Dendritic cell treated with granulocyte-macrophage colony-stimulating factor and Interleukin-4, amounts not matched to agents 40 ng/mL and 50 ng/mL, for 4 days (primary cell): Measurements from ENCODE around the gene RAB36.

Experiments used
- H3K27ac Mint-ChIP-seq: one replicate; pipeline ENCODE4 v1.8.0; 2022; ENCODE audit warnings: mild to moderate bottlenecking, mixed read lengths
- H3K27me3 Mint-ChIP-seq: one replicate; pipeline ENCODE4 v1.8.0; 2022; ENCODE audit warnings: mild to moderate bottlenecking, mixed read lengths
- H3K36me3 Mint-ChIP-seq: one replicate; pipeline ENCODE4 v1.8.0; 2022; ENCODE audit warnings: low read depth, mixed read lengths
- H3K4me1 Mint-ChIP-seq: one replicate; pipeline ENCODE4 v1.8.0; 2022; ENCODE audit warnings: low read depth, mixed read lengths
- H3K4me3 Mint-ChIP-seq: one replicate; pipeline ENCODE4 v1.8.0; 2022; ENCODE audit warnings: mild to moderate bottlenecking, moderate library complexity, mixed read lengths
- H3K9me3 Mint-ChIP-seq: one replicate; pipeline ENCODE4 v1.8.0; 2022; ENCODE audit warnings: mixed read lengths
- intact Hi-C: fragments of 100-400 bp; cut with micrococcal nuclease; formaldehyde crosslinking; loops from one replicate; pipeline ENCODE4 v1.15.0; 2022

The RAB36 gene

GRCh38 chr22:23192133-23192532 is 46.9 kb downstream of the RAB36 start:
- Mint-ChIP-seq H3K27ac (no peak overlapping the region), H3K36me3 (peaks cover 38% of the 10 kb centered on the region), H3K27me3 (no peaks in the 10 kb centered on the region), H3K4me3 (no peak overlapping the region), H3K9me3 (no peaks in the 10 kb centered on the region), H3K4me1 (peaks cover 33% of the 10 kb centered on the region)
- intact Hi-C loops: no loop called here

DNA sequence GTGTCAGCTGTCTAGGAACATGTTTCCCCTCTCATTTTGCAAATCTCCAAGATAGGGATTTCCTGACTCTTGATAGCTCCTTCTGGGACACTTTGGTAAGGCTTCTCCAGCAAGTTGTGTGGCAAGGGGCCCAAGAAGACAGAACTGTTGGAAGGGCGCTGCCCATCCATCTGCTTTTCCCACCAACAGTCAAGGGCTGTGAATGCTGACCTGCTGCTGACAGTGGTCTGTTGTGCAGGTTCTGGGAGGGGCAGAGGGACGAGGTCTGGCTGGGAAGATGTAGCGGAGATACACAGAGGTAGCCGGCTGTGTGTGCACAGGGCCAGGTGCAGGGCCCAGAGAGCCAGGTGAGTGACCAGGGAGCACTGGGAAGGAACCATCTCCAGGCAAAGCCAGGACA is 47.3 kb downstream of the RAB36 start:
- H3K4me1 Mint-ChIP-seq: peaks cover 33% of the 10 kb centered on the region
- no peaks in the 10 kb centered on the region for H3K27me3 Mint-ChIP-seq
- intact Hi-C loops: no loop called here
- H3K9me3 Mint-ChIP-seq: no peaks in the 10 kb centered on the region
- no peak overlapping the region for H3K4me3 Mint-ChIP-seq
- peaks cover 36% of the 10 kb centered on the region for H3K36me3 Mint-ChIP-seq
- no peak overlapping the region for H3K27ac Mint-ChIP-seq

DNA sequence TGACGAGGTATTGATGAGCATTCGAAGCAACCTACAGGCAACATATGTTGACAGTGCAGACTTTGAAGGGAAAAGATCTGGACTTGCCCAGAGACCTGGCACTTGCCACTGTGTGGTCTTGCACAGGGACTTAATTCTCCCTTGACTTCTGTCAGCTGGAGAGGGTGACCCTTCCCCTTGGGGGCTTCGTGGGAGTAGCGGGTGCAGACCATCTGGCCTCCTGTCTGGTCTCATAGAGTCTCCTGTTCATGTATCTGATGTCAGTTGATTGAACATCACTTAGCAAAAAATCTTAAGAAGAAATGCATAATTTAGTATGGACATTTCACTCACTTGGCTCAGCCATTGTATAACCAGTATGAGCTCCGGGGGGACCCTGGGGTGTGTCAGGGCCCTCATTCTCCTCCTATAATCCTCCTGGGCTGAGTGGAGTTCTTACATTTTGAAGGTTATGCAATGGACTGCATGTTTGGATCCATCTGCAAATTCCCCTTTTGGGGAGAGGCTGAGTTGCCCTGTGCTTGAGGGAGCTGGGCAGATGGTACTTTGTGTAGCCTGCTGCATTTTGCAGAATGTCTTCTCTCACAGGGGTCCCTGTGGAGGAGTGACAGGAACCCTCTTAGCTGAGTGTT is 48.0 kb downstream of the RAB36 start:
- H3K4me1 Mint-ChIP-seq: peaks cover 33% of the 10 kb centered on the region
- peaks cover 29% of the 10 kb centered on the region for H3K36me3 Mint-ChIP-seq
- intact Hi-C loops: no loop called here
- H3K27ac Mint-ChIP-seq: no peak overlapping the region
- H3K9me3 Mint-ChIP-seq: no peaks in the 10 kb centered on the region
- H3K4me3 Mint-ChIP-seq: no peak overlapping the region
- no peaks in the 10 kb centered on the region for H3K27me3 Mint-ChIP-seq

DNA sequence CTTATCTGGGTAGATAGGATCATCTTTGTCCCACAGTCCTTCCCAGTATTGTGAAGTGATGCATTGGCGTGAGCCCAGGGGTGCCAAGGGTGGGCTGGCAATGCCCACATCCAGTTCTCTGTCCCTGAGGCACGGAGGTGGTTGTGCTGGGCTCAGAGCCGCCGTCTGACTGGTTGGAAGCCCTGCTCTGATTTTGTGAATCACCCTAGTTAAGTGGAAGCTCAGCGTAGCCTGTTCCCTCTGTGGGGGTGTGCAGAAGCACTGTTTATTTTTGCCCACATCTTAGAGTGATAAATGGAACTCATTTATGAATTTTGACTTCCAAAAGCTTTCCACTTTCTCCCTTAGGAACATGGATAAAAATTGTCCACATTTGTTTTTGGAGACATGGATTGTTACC is 48.6 kb downstream of the RAB36 start:
- intact Hi-C loops: no loop called here
- H3K4me1 Mint-ChIP-seq: peaks cover 35% of the 10 kb centered on the region

GRCh38 chr22:23196165-23196564 is 50.9 kb downstream of the RAB36 start:
- H3K27ac Mint-ChIP-seq: no peak overlapping the region
- H3K4me1 Mint-ChIP-seq: peaks cover 45% of the 10 kb centered on the region
- intact Hi-C loops: no loop called here
- no peaks in the 10 kb centered on the region for H3K27me3 Mint-ChIP-seq
- H3K36me3 Mint-ChIP-seq: peaks cover 31% of the 10 kb centered on the region
- H3K4me3 Mint-ChIP-seq: no peak overlapping the region
- H3K9me3 Mint-ChIP-seq: no peaks in the 10 kb centered on the region

More for the DNA sequence above, 48.6 kb downstream of the RAB36 start:
- Mint-ChIP-seq H3K36me3 (peaks cover 33% of the 10 kb centered on the region), H3K4me3 (no peak overlapping the region), H3K27ac (no peak overlapping the region), H3K27me3 (no peaks in the 10 kb centered on the region), H3K9me3 (no peaks in the 10 kb centered on the region)

DNA sequence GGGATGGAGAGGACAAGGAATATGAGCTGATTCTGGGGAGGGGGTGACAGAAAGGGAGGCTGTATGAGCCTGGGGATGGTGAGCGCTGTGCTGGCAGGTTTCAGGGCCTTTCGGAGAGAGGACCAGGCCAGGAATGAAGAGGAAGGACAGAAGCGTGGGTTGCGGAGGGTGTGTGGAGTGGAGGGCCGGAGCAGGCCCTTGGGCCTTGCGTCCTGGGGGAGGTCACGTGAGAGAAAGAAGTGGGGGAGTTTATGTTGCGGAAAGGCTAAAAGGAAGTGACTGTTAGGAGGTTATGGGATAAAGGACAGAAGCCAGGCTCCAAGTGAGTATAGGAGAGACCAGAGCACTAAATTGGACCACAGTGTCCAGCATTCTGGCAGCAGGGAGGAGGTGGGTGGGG is 52.6 kb downstream of the RAB36 start:
- H3K9me3 Mint-ChIP-seq: no peaks in the 10 kb centered on the region
- no peaks in the 10 kb centered on the region for H3K27me3 Mint-ChIP-seq
- intact Hi-C loops: no loop called here
- no peak overlapping the region for H3K4me3 Mint-ChIP-seq
- H3K4me1 Mint-ChIP-seq: peaks cover 42% of the 10 kb centered on the region
- H3K36me3 Mint-ChIP-seq: peaks cover 17% of the 10 kb centered on the region
- peak overlapping the region; percentile 45 for H3K27ac Mint-ChIP-seq

- Mint-ChIP-seq H3K4me3 (no peak overlapping the region), H3K9me3 (no peaks in the 10 kb centered on the region), H3K36me3 (peaks cover 29% of the 10 kb centered on the region), H3K4me1 (peaks cover 36% of the 10 kb centered on the region), H3K27ac (peak overlapping the region; percentile 33), H3K27me3 (no peaks in the 10 kb centered on the region)
- intact Hi-C loops: no loop called here
These were observed 53.9 kb downstream of the RAB36 start for GRCh38 chr22:23199159-23199558.

DNA sequence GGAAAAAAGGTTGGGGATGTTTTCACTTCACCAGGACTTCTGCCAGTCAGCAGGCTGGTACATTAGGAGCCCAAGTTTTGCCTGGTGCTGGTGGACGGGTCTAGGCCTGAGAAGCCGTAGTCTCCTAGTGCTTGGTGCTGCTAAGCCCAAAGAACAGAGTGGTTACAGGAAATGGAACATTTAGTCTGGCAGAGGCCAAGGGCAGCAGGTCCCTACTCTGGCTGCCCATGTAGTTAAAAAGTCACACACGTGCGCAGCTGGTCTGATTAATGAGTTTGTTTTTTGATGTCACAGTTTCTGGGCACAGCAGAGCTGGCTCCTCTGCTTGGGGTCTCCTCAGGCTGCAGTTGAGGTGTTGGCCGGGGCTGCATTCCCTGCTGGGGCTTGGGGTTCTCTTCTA is 55.6 kb downstream of the RAB36 start:
- Mint-ChIP-seq H3K27ac (no peak overlapping the region), H3K9me3 (no peaks in the 10 kb centered on the region), H3K36me3 (peaks cover 38% of the 10 kb centered on the region), H3K4me1 (peaks cover 36% of the 10 kb centered on the region), H3K4me3 (no peak overlapping the region), H3K27me3 (no peaks in the 10 kb centered on the region)
- intact Hi-C loops: no loop called here

DNA sequence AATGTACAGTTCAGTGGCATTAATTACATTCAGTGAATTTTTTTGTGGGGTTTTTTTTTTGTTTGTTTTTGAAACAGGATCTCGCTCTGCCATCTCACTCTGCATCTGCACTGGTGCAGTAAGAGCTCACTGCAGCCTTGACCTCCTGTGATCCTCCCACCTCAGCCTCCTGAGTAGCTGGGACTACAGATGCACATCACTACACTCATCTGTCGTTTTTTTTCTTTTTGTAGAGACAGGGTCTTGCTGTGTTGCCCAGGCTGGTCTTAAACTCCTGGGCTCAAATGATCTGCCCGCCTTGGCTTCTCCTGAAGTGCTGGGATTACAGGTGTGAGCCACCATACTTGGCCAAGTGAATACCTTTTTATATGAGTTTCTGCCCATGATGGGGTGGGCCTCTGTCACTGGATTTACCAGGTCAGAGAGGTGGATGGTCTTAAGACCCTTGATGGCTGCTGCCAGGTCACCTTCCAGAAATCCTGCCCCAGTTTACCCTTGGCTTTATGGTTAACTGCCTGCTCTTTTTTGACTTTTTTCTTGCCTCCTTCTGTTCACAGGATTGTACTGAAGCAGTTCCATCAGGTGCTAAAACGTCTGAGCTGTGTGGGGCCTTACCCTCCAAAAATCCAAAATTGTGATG is 57.7 kb downstream of the RAB36 start:
- Mint-ChIP-seq H3K4me1 (peaks cover 29% of the 10 kb centered on the region), H3K4me3 (no peak overlapping the region), H3K27me3 (no peaks in the 10 kb centered on the region), H3K27ac (no peak overlapping the region), H3K36me3 (peaks cover 45% of the 10 kb centered on the region), H3K9me3 (no peaks in the 10 kb centered on the region)
- intact Hi-C loops: no loop called here

DNA sequence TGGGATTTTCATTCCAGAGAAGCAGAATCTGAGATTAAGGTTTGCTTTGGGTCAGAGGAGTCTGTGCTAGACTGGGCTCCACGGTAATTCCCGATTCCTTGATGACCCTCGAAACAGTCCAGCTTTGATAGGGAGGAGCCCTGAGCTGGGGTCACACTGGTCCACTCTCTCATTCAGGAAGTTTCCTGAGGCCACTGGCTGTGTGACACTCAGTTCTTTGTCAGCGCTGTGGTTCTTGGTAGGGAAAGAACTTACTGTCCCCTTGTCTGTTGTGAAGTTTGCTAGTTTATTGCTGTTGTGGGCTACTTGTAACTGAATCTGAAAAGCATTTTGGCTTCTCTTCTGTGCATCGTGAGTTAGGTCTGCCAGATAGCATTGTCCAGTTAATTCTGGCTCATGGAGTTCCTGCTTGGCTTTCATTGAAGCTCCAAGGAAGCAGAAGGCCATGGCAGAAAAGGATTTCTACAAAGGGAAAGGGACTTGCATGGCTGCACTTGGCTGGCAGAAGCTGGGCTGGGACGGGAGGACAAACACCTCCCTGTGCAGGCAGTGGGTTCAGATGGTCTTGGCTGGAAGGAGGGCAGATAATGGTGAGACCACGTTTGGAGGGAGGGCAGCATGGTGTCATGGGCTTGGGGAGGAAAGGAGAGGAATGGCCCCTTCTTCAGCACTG is 58.3 kb downstream of the RAB36 start:
- Mint-ChIP-seq H3K4me3 (no peak overlapping the region), H3K9me3 (no peaks in the 10 kb centered on the region), H3K27me3 (no peaks in the 10 kb centered on the region), H3K36me3 (peaks cover 41% of the 10 kb centered on the region), H3K4me1 (peaks cover 22% of the 10 kb centered on the region), H3K27ac (no peak overlapping the region)
- intact Hi-C loops: no loop called here

DNA sequence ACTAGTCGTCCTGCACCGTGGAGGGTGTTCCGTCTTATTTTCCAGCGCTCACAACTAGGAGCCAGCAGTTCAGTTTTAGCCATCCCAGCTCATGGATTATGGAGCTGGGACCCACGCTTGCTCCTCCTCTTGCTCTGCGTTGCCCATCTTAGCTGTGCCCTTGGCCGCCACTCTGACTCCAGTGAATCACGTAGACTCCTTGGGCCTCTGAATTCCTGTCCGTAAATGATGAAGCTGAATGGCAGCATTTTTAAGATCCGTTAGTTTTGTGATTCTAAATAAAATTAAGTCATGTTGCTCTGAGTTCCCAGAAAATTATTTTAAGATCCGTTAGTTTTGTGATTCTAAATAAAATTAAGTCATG is 58.8 kb downstream of the RAB36 start:
- H3K27ac Mint-ChIP-seq: no peak overlapping the region
- H3K36me3 Mint-ChIP-seq: peaks cover 36% of the 10 kb centered on the region
- no peaks in the 10 kb centered on the region for H3K27me3 Mint-ChIP-seq
- H3K9me3 Mint-ChIP-seq: no peaks in the 10 kb centered on the region
- no peak overlapping the region for H3K4me3 Mint-ChIP-seq
- peaks cover 20% of the 10 kb centered on the region for H3K4me1 Mint-ChIP-seq
- intact Hi-C loops: no loop called here

- no peak overlapping the region for H3K4me3 Mint-ChIP-seq
- H3K27me3 Mint-ChIP-seq: no peaks in the 10 kb centered on the region
- H3K4me1 Mint-ChIP-seq: peaks cover 15% of the 10 kb centered on the region
- H3K27ac Mint-ChIP-seq: no peak overlapping the region
- H3K9me3 Mint-ChIP-seq: no peaks in the 10 kb centered on the region
- intact Hi-C loops: no loop called here
- peaks cover 30% of the 10 kb centered on the region for H3K36me3 Mint-ChIP-seq
These were observed 59.4 kb downstream of the RAB36 start for GRCh38 chr22:23204541-23205157.

DNA sequence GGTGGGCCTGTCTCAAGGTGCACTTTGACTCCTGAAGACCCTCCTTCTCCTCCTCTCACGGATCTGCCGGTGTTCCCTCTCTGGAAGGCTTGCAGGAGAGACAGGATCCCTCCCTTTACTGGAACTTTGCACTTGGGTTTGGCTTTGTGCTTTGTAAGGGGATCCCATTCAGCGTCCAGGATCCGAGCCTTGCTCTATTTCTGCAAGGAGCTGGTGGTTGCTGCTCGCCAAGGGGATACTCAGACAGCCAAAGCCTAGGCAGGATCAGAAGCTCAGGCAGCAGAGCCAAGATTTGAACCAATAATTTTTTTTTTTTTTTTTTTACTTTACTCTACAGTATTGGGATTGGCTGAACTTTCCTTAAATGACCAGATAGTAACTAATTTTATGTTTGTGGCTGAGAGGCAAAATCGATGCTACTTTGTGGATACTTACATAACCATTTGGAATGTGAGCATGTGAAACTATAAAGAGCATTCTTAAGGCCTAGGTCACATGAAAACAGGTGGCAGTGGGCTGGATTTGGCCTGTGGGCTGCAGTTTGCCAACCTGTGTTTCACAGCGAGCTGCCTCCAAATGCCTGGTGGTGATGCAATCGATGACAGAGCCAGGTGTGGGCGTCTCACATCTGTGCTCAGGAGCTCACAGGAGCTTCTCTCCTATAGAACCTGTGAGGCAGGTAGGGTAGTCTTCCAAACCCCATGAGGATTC is 60.2 kb downstream of the RAB36 start:
- H3K36me3 Mint-ChIP-seq: peaks cover 30% of the 10 kb centered on the region
- no peaks in the 10 kb centered on the region for H3K9me3 Mint-ChIP-seq
- no peak overlapping the region for H3K27ac Mint-ChIP-seq
- intact Hi-C loops: no loop called here
- no peak overlapping the region for H3K4me3 Mint-ChIP-seq
- peaks cover 12% of the 10 kb centered on the region for H3K4me1 Mint-ChIP-seq
- H3K27me3 Mint-ChIP-seq: no peaks in the 10 kb centered on the region

DNA sequence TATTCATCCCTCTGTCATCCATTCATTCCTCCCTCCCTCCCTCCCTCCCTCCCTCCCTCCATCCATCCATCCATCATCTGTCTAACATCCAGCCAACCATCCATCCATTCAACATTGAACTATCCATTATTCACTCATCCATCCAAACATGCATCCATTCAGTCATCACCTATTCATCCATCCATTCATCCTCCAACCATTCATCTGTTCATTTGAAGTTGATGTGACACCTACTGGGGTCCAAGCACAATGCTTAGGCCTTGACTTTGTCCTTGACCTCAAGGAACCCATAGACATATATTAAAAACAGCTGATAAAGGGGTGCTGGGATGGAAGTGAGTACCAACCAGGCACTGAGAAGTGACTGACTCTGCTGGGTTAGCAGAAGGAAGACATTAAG is 61.6 kb downstream of the RAB36 start:
- Mint-ChIP-seq H3K4me3 (no peak overlapping the region), H3K36me3 (peaks cover 30% of the 10 kb centered on the region), H3K4me1 (peaks cover 16% of the 10 kb centered on the region), H3K9me3 (no peaks in the 10 kb centered on the region), H3K27me3 (no peaks in the 10 kb centered on the region), H3K27ac (no peak overlapping the region)
- intact Hi-C loops: no loop called here
